Brain pericyte (primary cell): ENCODE measurements around the gene VSX2.

Source experiments
- DNase-seq: peaks from one replicate; pipeline ENCODE4 v3.0.0-alpha.2; 2012; ENCODE audit warnings: low read depth, low spot score

Gene VSX2

DNA sequence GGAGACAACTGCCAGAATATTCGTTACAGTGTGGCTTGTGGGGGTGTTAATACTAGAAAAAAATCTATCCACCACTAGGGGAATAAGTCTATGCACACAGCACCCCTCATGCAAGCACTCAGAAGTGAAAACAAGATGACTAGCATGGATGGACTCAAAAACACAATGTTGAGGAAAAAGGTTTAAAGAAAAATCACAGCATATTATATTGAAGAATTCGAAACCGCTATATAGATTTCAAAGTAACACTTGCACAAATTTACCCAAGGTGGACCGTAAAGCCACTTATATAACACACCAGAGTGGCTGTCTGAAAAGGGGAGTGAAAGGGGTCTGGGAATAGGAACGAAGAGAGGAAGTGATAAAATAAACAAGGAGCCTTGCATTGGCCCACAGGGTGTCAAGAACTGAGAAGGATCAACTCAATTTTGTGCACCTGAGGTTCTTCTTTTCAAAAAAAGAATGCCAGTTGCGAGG is 62.9 kb downstream of the VSX2 start:
- no peak for DNase-seq

DNA sequence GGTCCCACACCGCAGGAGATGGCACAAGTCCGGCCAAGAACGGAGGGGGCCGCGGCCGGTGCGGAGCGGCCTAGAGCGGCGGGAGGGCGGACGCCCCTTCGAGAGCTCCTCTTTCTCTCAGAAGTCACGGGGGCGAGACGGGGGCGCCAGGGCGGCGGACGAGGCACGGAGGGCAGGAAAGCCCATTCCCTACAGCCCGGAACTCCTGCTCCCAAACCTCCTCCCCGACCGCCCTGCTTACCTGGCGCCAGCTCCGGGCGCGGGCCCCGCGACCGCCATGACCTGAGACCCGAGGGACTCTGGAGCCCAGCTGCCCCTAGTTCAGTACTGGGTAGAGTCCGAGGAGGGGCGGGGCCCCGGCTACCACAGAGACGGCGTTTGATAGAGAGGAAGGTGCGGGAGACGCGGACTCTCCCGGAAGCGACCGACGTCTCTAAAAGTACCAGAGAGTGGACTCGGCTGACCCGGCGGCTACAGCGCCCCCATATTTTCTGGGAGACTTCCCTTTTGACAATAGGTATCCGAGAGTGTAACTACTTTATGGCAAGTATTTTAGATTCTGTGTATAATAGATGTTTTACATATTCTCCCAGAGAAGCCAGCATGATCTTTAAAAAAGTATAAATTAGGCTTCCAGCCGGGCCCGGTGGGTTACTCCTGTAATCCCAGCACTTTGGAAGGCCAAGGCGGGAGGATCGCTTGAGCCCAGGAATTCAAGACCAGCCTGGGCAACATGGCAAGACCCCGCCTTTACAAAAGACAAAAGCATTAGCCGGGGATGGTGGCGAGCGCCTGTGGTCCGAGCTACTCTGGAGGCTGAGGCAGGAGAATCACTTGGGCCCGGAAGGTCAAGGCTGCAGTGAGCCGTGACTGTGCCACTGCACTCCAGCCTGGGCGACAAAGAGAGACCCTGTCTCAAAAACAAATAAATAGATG is 63.7 kb downstream of the VSX2 start, which contains the start of gene ABCD4:
ABCD4 (minus strand) TSS at position 301 of the 936 bp plus-strand sequence; CDS start at position 279, 22 bp downstream.
- DNase-seq: peak; percentile 49

DNA sequence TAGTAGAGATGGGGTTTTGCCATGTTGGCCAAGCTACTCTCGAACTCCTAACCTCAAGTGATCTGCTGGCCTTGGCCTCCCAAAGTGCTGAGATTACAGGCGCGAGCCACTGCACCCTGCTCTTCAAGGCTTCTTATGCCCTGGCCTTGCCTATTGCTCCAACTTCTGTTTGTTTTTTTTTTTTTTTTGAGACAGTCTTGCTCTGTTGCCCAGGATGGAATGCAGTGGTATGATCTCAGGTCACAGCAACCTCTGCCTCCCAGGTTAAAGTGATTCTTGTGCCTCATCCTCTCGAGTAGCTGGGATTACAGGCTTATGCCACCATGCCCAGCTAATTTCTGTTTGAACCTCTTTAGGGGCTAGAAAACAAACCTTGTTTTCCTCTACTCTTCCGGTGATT is 69.4 kb downstream of the VSX2 start:
- DNase-seq: no peak

DNA sequence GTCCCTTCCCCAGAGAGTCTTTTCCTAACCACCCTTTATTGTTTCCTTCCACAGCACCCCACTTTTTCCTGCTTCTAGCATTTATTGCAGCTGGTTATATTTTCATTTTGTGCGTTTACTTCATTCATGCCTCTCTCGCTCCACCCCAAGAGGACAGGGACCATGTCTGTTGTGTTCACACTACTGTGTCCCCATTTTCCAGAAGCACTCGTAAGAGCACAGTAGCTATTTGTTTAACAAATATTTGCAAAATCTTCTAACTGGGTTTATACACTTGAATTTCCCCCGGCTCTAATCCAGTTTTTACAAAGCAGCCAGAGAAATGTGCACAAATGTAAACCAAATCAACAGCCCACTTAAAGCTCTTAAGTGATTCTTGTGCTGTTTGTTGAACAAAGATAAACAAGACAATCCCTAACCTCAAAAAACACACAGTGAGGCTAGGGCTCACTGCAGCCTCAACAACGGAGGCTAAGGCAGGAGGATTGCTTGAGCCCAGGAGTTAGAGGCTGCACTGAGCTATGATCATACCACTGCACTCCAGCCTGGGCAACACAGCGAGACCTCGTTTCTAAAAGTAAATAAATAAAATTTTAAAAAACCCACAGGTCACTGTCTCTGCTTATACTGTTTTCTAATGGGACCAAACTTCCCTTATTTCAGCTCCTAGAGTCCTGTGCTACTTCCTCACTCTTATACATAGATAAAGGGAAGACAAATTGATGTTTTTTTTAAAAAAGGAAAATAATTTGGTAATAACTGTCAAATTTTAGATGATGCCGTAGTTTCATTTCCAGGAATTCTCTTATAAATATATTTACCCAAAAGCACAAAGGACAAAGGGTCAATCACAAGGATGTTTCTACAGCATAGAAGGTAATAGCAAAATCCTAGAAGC is 70.1 kb downstream of the VSX2 start:
- DNase-seq: no peak

DNA sequence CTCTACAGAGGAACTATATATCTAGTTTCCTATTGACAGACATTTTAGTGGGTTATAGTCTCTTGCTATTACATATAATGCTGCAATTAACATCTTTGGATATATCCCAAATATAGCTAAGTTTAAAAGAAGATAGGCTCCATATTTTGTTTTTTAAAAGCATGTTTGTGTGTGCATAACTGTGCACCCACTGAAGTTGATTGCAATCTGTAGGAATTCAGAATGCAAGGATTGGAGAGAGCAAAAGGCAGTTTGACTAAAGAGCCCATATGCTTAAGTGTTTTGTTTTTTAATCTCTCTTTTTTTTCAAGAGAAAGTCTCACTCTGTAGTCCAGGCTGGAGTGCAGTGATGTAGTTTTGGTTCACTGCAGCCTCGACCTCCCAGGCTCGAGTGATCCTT is 72.9 kb downstream of the VSX2 start:
- DNase-seq: no peak
